ENCODE results near the gene CDC42BPB. TPM values are rescaled to one million over a fixed set of nuclear protein-coding genes. Genes with fewer than 3 reads are reported as not detected.

Gene CDC42BPB
- polyA plus RNA-seq, 1 of the 3 experiments (the other 2 are of a cell fraction), result 61.6 TPM

- no peaks in the 10 kb centered on the region for H3K9me3 ChIP-seq
- no peak overlapping the region for H3K4me3 ChIP-seq (ENCODE audit: low read depth in 2 of 2, low read length in 1 of 2)
- WGBS (ENCODE audit: low lambda C conversion rate), result 80% methylated on average over 5 of the region's 5 CpGs
- CTCF ChIA-PET, result no interaction called here
- H2AFZ ChIP-seq (ENCODE audit: low read depth), result no peak overlapping the region
- H3K9me2 ChIP-seq, result no peaks in the 10 kb centered on the region
- no peak overlapping the region for H3K4me2 ChIP-seq
- TF ChIP-seq FOSL2 (IDR thresholded peaks at IDR 0.05; ENCODE audit: borderline replicate concordance, low read depth) (no peak), POLR2AphosphoS5 (IDR thresholded peaks at IDR 0.05; ENCODE audit: low read depth, low read length) (no peak), MAX (IDR thresholded peaks at IDR 0.05; ENCODE audit: low read depth) (no peak), JUND (IDR thresholded peaks at IDR 0.05) (no peak), IRF3 (IDR thresholded peaks at IDR 0.05; ENCODE audit: low read depth, low read length) (no peak), RFX5 (IDR thresholded peaks at IDR 0.05; ENCODE audit: low read length) (no peak), MEF2A (IDR thresholded peaks at IDR 0.05; ENCODE audit: borderline replicate concordance, low read depth) (no peak), USF1 (IDR thresholded peaks at IDR 0.05; ENCODE audit: borderline replicate concordance, low read depth) (no peak), YY1 (IDR thresholded peaks at IDR 0.05; ENCODE audit: low read depth) (no peak), CTCF (IDR thresholded peaks at IDR 0.05) (no peak), GATA2 (CRISPR knock-in tag; IDR thresholded peaks at IDR 0.05) (no peak), TAF1 (IDR thresholded peaks at IDR 0.05; ENCODE audit: borderline replicate concordance, low read depth, low read length) (no peak), GABPA (IDR thresholded peaks at IDR 0.05; ENCODE audit: low read depth) (no peak), REST (IDR thresholded peaks at IDR 0.05; ENCODE audit: low read depth, low read length) (no peak), RXRA (IDR thresholded peaks at IDR 0.05; ENCODE audit: borderline replicate concordance, low read depth) (no peak), RCOR1 (IDR thresholded peaks at IDR 0.05; ENCODE audit: low read length) (no peak), FOXM1 (IDR thresholded peaks at IDR 0.05; ENCODE audit: low read depth) (no peak), CHD2 (IDR thresholded peaks at IDR 0.05; ENCODE audit: low read length, partially characterized antibody) (no peak)
- POLR2A ChIA-PET, result no interaction called here
- H3K9ac ChIP-seq, result no peak overlapping the region
- H3K27ac ChIP-seq (ENCODE audit: low read depth in 2 of 2, low read length in 1 of 2), result no peak overlapping the region
- H3K36me3 ChIP-seq (replicated peaks in 1 of 2; ENCODE audit: control insufficient read depth in 1 of 2, insufficient read depth in 2 of 2, low read length in 1 of 2), result no peaks in the 10 kb centered on the region
- no peak for DNase-seq
- no peaks in the 10 kb centered on the region for H3K4me1 ChIP-seq (ENCODE audit: control insufficient read depth in 1 of 2, insufficient read depth in 2 of 2, low read depth in 1 of 2, low read length in 1 of 2)
- no peaks in the 10 kb centered on the region for H3F3A ChIP-seq (replicated peaks; ENCODE audit: insufficient read depth)
- no peaks in the 10 kb centered on the region for H3K79me2 ChIP-seq (ENCODE audit: insufficient read depth)
- H4K20me1 ChIP-seq (ENCODE audit: insufficient read depth), result no peaks in the 10 kb centered on the region
- no peaks in the 10 kb centered on the region; the same call in 1 of the 2 replicates for H3K27me3 ChIP-seq (ENCODE audit: insufficient read depth)
Observed at GRCh38 chr14:102920273-102920997, 136.9 kb downstream of the CDC42BPB start.
